ENCODE data around the gene TMEM161A. TPM values are rescaled to one million over a fixed set of nuclear protein-coding genes. Genes with fewer than 3 reads are reported as not detected.
"Not testable (repeated sequence)": the region's sequence is repeated elsewhere in the genome, so short reads cannot be mapped to it uniquely, and the experiment has no call there.

TMEM161A gene
- total and polyA plus RNA-seq, 4 donors: 9.6 to 36.8 (median 24.2) TPM

GRCh38 chr19:19111136-19111835 is 27.0 kb downstream of the TMEM161A start:
- Histone ChIP-seq H3K27ac (ENCODE audit: low read depth, low read length) (no peak overlapping the region), H3K4me3 (ENCODE audit: low read depth, low read length) (no peak overlapping the region), H3K9me3 (ENCODE audit: control insufficient read depth, insufficient read depth, low read length) (no peaks in the 10 kb centered on the region), H3K27me3 (ENCODE audit: control insufficient read depth, insufficient read depth, low read length) (no peaks in the 10 kb centered on the region), H3K36me3 (ENCODE audit: control insufficient read depth, insufficient read depth, low read length) (peaks cover 34% of the 10 kb centered on the region), H3K4me1 (ENCODE audit: control insufficient read depth, insufficient read depth, low read length) (peaks cover 38% of the 10 kb centered on the region)
- 66% methylated on average over 15 of the region's 15 CpGs for WGBS (ENCODE audit: insufficient coverage)
- no peak for DNase-seq (ENCODE audit: low read depth in 4 of 6, low spot score in 6 of 6)

- H3K36me3 ChIP-seq (ENCODE audit: control insufficient read depth, insufficient read depth, low read length): peaks cover 37% of the 10 kb centered on the region
- WGBS (ENCODE audit: insufficient coverage): 12% methylated on average over 65 of the region's 66 CpGs
- no peaks in the 10 kb centered on the region for H3K27me3 ChIP-seq (ENCODE audit: control insufficient read depth, insufficient read depth, low read length)
- H3K9me3 ChIP-seq (ENCODE audit: control insufficient read depth, insufficient read depth, low read length): no peaks in the 10 kb centered on the region
- H3K4me1 ChIP-seq (ENCODE audit: control insufficient read depth, insufficient read depth, low read length): peaks cover 45% of the 10 kb centered on the region
- DNase-seq (ENCODE audit: low read depth in 4 of 6, low spot score in 6 of 6): peak in 2 of 6 donors; percentile 77 to 88
- no peak overlapping the region for H3K27ac ChIP-seq (ENCODE audit: low read depth, low read length)
- H3K4me3 ChIP-seq (ENCODE audit: low read depth, low read length): no peak overlapping the region
These were observed 27.7 kb downstream of the TMEM161A start for GRCh38 chr19:19110410-19111135.

- no peak for DNase-seq (ENCODE audit: low read depth in 4 of 6, low spot score in 6 of 6)
- no peaks in the 10 kb centered on the region for H3K9me3 ChIP-seq (ENCODE audit: control insufficient read depth, insufficient read depth, low read length)
- no peak overlapping the region for H3K4me3 ChIP-seq (ENCODE audit: low read depth, low read length)
- 90% methylated on average over 8 of the region's 9 CpGs for WGBS (ENCODE audit: insufficient coverage)
- no peaks in the 10 kb centered on the region for H3K27me3 ChIP-seq (ENCODE audit: control insufficient read depth, insufficient read depth, low read length)
- peaks cover 37% of the 10 kb centered on the region for H3K36me3 ChIP-seq (ENCODE audit: control insufficient read depth, insufficient read depth, low read length)
- H3K27ac ChIP-seq (ENCODE audit: low read depth, low read length): no peak overlapping the region
- H3K4me1 ChIP-seq (ENCODE audit: control insufficient read depth, insufficient read depth, low read length): peaks cover 55% of the 10 kb centered on the region
These were observed 28.7 kb downstream of the TMEM161A start for GRCh38 chr19:19109601-19110000.

- 84% methylated on average over 8 of the region's 11 CpGs for WGBS (ENCODE audit: insufficient coverage)
These were observed 30.6 kb downstream of the TMEM161A start for GRCh38 chr19:19107654-19108053.

GRCh38 chr19:19106938-19107337 is 31.3 kb downstream of the TMEM161A start:
- WGBS (ENCODE audit: insufficient coverage): 100% methylated on average over 5 of the region's 7 CpGs
- H3K4me3 ChIP-seq (ENCODE audit: low read depth, low read length); DNase-seq (ENCODE audit: low read depth in 4 of 6, low spot score in 6 of 6); H3K27ac ChIP-seq (ENCODE audit: low read depth, low read length); H3K27me3 ChIP-seq (ENCODE audit: control insufficient read depth, insufficient read depth, low read length); H3K9me3 ChIP-seq (ENCODE audit: control insufficient read depth, insufficient read depth, low read length): not testable (repeated sequence)
- Histone ChIP-seq H3K36me3 (ENCODE audit: control insufficient read depth, insufficient read depth, low read length) (peaks cover 51% of the 10 kb centered on the region), H3K4me1 (ENCODE audit: control insufficient read depth, insufficient read depth, low read length) (peaks cover 38% of the 10 kb centered on the region)

More at GRCh38 chr19:19107654-19108053, 30.6 kb downstream of the TMEM161A start:
- DNase-seq (ENCODE audit: low read depth in 4 of 6, low spot score in 6 of 6): no peak
- H3K36me3 ChIP-seq (ENCODE audit: control insufficient read depth, insufficient read depth, low read length): peaks cover 50% of the 10 kb centered on the region
- peaks cover 44% of the 10 kb centered on the region for H3K4me1 ChIP-seq (ENCODE audit: control insufficient read depth, insufficient read depth, low read length)
- no peaks in the 10 kb centered on the region for H3K9me3 ChIP-seq (ENCODE audit: control insufficient read depth, insufficient read depth, low read length)
- no peaks in the 10 kb centered on the region for H3K27me3 ChIP-seq (ENCODE audit: control insufficient read depth, insufficient read depth, low read length)
- H3K27ac ChIP-seq (ENCODE audit: low read depth, low read length): no peak overlapping the region
- no peak overlapping the region for H3K4me3 ChIP-seq (ENCODE audit: low read depth, low read length)

- WGBS (ENCODE audit: insufficient coverage): 18% methylated on average over 25 of the region's 25 CpGs
- no peak overlapping the region for H3K27ac ChIP-seq (ENCODE audit: low read depth, low read length)
- no peaks in the 10 kb centered on the region for H3K27me3 ChIP-seq (ENCODE audit: control insufficient read depth, insufficient read depth, low read length)
- peak overlapping the region; percentile 38 for H3K4me3 ChIP-seq (ENCODE audit: low read depth, low read length)
- no peak for DNase-seq (ENCODE audit: low read depth in 4 of 6, low spot score in 6 of 6)
- H3K4me1 ChIP-seq (ENCODE audit: control insufficient read depth, insufficient read depth, low read length): peaks cover 32% of the 10 kb centered on the region
- no peaks in the 10 kb centered on the region for H3K9me3 ChIP-seq (ENCODE audit: control insufficient read depth, insufficient read depth, low read length)
- peaks cover 55% of the 10 kb centered on the region for H3K36me3 ChIP-seq (ENCODE audit: control insufficient read depth, insufficient read depth, low read length)
These were observed 32.2 kb downstream of the TMEM161A start for GRCh38 chr19:19106056-19106551.

- Histone ChIP-seq H3K9me3 (ENCODE audit: control insufficient read depth, insufficient read depth, low read length) (no peaks in the 10 kb centered on the region), H3K4me1 (ENCODE audit: control insufficient read depth, insufficient read depth, low read length) (peaks cover 26% of the 10 kb centered on the region), H3K27me3 (ENCODE audit: control insufficient read depth, insufficient read depth, low read length) (no peaks in the 10 kb centered on the region), H3K4me3 (ENCODE audit: low read depth, low read length) (peak overlapping the region; percentile 38), H3K27ac (ENCODE audit: low read depth, low read length) (no peak overlapping the region), H3K36me3 (ENCODE audit: control insufficient read depth, insufficient read depth, low read length) (peaks cover 56% of the 10 kb centered on the region)
- DNase-seq (ENCODE audit: low read depth in 4 of 6, low spot score in 6 of 6): peak in 5 of 6 donors; percentile 44 to 90 (median 59)
- WGBS (ENCODE audit: insufficient coverage): 11% methylated on average over 31 of the region's 36 CpGs
These were observed 32.8 kb downstream of the TMEM161A start for GRCh38 chr19:19105365-19106055.

- peaks cover 20% of the 10 kb centered on the region for H3K4me1 ChIP-seq (ENCODE audit: control insufficient read depth, insufficient read depth, low read length)
- no peaks in the 10 kb centered on the region for H3K9me3 ChIP-seq (ENCODE audit: control insufficient read depth, insufficient read depth, low read length)
- no peak for DNase-seq (ENCODE audit: low read depth in 4 of 6, low spot score in 6 of 6)
- peaks cover 74% of the 10 kb centered on the region for H3K36me3 ChIP-seq (ENCODE audit: control insufficient read depth, insufficient read depth, low read length)
- H3K27me3 ChIP-seq (ENCODE audit: control insufficient read depth, insufficient read depth, low read length): no peaks in the 10 kb centered on the region
- H3K4me3 ChIP-seq (ENCODE audit: low read depth, low read length): no peak overlapping the region
- no peak overlapping the region for H3K27ac ChIP-seq (ENCODE audit: low read depth, low read length)
- 98% methylated on average over 11 of the region's 11 CpGs for WGBS (ENCODE audit: insufficient coverage)
These were observed 35.1 kb downstream of the TMEM161A start for GRCh38 chr19:19103167-19103566.

GRCh38 chr19:19102566-19102965 is 35.7 kb downstream of the TMEM161A start:
- H3K27ac ChIP-seq (ENCODE audit: low read depth, low read length); DNase-seq (ENCODE audit: low read depth in 4 of 6, low spot score in 6 of 6); H3K4me3 ChIP-seq (ENCODE audit: low read depth, low read length); H3K27me3 ChIP-seq (ENCODE audit: control insufficient read depth, insufficient read depth, low read length); H3K9me3 ChIP-seq (ENCODE audit: control insufficient read depth, insufficient read depth, low read length): not testable (repeated sequence)
- peaks cover 20% of the 10 kb centered on the region for H3K4me1 ChIP-seq (ENCODE audit: control insufficient read depth, insufficient read depth, low read length)
- 100% methylated on average over 2 of the region's 10 CpGs for WGBS (ENCODE audit: insufficient coverage)
- peaks cover 74% of the 10 kb centered on the region for H3K36me3 ChIP-seq (ENCODE audit: control insufficient read depth, insufficient read depth, low read length)

Measured in spinal cord (tissue), 10 donors.